MCF 10A (cell line): ENCODE results near the gene TFAP2E. TPM values are rescaled to one million over a fixed set of nuclear protein-coding genes. Genes with fewer than 3 reads are reported as not detected.

Experiments used
- BruUV-seq: library from RNA; stranded (reverse); fragments of 400-500 nt; replicated peaks from 2 replicates; lab custom pipeline; 2021; lab: Mats Ljungman, UMichigan
- CTCF ChIA-PET: fragments of 300-600 bp; sonication (Branson Sonifier 250); formaldehyde crosslinking; extraction: SDS; loops from one replicate; lab custom pipeline; 2021; ENCODE audit warnings: antibody characterized with exemption, inconsistent platforms; lab: Yijun Ruan, JAX
- POLR2A ChIA-PET: fragments of 300-600, 350-650 bp; sonication (Branson Sonifier 250); formaldehyde crosslinking; extraction: SDS; loops from one replicate; lab custom pipeline; 2020; ENCODE audit warnings: antibody characterized with exemption, inconsistent platforms; lab: Yijun Ruan, JAX
- DNase-seq: peaks from one replicate; pipeline ENCODE4 v3.0.0-alpha.2; 2018; ENCODE audit not compliant: unreplicated experiment
- H3K27ac Mint-ChIP-seq: one replicate; pipeline ENCODE4 v1.8.0; 2022; ENCODE audit warnings: mild to moderate bottlenecking, low read depth, mixed read lengths; ENCODE audit not compliant: unreplicated experiment
- H3K27me3 Mint-ChIP-seq: one replicate; pipeline ENCODE4 v1.8.0; 2022; ENCODE audit warnings: mixed read lengths; ENCODE audit not compliant: insufficient read depth, unreplicated experiment
- H3K36me3 Mint-ChIP-seq: one replicate; pipeline ENCODE4 v1.8.0; 2022; ENCODE audit warnings: mild to moderate bottlenecking, moderate library complexity, mixed read lengths; ENCODE audit not compliant: insufficient read depth, unreplicated experiment
- H3K4me1 Mint-ChIP-seq: one replicate; pipeline ENCODE4 v1.8.0; 2022; ENCODE audit warnings: mixed read lengths; ENCODE audit not compliant: insufficient read depth, unreplicated experiment
- H3K4me3 Mint-ChIP-seq: one replicate; pipeline ENCODE4 v1.8.0; 2022; ENCODE audit warnings: mild to moderate bottlenecking, moderate library complexity, mixed read lengths; ENCODE audit not compliant: unreplicated experiment
- H3K9me3 Mint-ChIP-seq: one replicate; pipeline ENCODE4 v1.8.0; 2022; ENCODE audit warnings: mixed read lengths; ENCODE audit not compliant: unreplicated experiment
- intact Hi-C: fragments of 100-400 bp; cut with micrococcal nuclease; formaldehyde crosslinking; loops from 2 replicates; pipeline ENCODE4 v1.14.1; 2022
- total RNA-seq: library from RNA; stranded (reverse); gene quantifications from 2 replicates; pipeline ENCODE4 v1.2.3, GENCODE V29; 2022
- TF ChIP-seq, protein P1 (sequence below): fragments of 200-600 bp; IDR thresholded peaks from one replicate; pipeline ENCODE4 v1.8.0; 2022; ENCODE audit warnings: antibody characterized with exemption, mild to moderate bottlenecking; ENCODE audit not compliant: unreplicated experiment

Gene TFAP2E
- total RNA-seq, 1 experiment from 2014 or later = 0.30 TPM

DNA sequence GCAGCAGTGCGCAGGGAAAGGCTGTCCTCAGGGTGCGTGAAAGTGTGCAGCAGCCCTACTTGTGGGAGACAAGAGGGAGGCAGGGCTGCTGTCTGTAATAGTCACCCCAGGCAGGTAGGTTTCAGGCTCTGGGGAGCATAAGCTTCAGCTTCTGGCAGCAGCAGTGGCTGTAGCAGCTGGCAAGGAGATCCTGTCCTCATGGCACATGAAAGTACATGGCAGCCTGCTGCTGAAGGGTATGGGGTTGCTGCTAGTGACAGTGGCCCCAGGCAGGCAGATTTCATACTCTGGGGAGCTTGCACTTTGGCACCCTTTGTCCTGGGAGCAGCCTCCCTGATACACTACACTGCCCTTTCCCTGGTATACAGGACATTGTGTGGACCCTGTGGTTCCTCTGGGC, 42.2 kb upstream of the TFAP2E start:
- Mint-ChIP-seq H3K4me3 (no peak overlapping the region), H3K9me3 (peaks cover 15% of the 10 kb centered on the region), H3K4me1 (no peaks in the 10 kb centered on the region), H3K27ac (no peak overlapping the region), H3K27me3 (no peaks in the 10 kb centered on the region), H3K36me3 (peaks cover 24% of the 10 kb centered on the region)
- no peak for DNase-seq
- POLR2A ChIA-PET = no interaction called here
- BruUV-seq = no TSS peak
- TF ChIP-seq, protein P1, sequence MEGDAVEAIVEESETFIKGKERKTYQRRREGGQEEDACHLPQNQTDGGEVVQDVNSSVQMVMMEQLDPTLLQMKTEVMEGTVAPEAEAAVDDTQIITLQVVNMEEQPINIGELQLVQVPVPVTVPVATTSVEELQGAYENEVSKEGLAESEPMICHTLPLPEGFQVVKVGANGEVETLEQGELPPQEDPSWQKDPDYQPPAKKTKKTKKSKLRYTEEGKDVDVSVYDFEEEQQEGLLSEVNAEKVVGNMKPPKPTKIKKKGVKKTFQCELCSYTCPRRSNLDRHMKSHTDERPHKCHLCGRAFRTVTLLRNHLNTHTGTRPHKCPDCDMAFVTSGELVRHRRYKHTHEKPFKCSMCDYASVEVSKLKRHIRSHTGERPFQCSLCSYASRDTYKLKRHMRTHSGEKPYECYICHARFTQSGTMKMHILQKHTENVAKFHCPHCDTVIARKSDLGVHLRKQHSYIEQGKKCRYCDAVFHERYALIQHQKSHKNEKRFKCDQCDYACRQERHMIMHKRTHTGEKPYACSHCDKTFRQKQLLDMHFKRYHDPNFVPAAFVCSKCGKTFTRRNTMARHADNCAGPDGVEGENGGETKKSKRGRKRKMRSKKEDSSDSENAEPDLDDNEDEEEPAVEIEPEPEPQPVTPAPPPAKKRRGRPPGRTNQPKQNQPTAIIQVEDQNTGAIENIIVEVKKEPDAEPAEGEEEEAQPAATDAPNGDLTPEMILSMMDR = no peak
- CTCF ChIA-PET = no interaction called here
- intact Hi-C loops = no loop called here

DNA sequence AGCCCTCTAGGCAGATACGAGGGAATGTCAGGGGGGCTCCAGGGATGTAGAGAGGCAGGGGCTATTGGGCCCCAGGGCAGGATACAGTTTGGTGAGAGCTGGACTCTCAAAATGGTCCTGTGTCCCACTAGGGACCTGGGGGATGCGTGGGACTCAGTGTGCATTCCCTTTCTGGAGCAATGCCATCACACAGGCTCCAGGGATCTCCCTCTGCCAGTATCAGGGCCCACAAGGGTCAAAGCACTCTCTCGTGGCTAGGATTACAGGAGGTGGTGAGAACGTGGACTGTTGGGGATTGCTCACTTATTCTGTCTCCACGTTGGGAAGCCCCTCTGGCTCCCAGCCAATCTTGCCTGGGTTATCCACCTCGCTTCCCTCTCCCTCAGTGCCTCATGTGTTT, 41.7 kb upstream of the TFAP2E start:
- intact Hi-C loops = no loop called here
- no peaks in the 10 kb centered on the region for H3K27me3 Mint-ChIP-seq
- no peak overlapping the region for H3K4me3 Mint-ChIP-seq
- CTCF ChIA-PET = no interaction called here
- DNase-seq = no peak
- BruUV-seq = no TSS peak
- POLR2A ChIA-PET = no interaction called here
- H3K36me3 Mint-ChIP-seq = peaks cover 24% of the 10 kb centered on the region
- H3K9me3 Mint-ChIP-seq = peaks cover 15% of the 10 kb centered on the region
- no peak overlapping the region for H3K27ac Mint-ChIP-seq
- TF ChIP-seq, protein P1 = no peak
- H3K4me1 Mint-ChIP-seq = no peaks in the 10 kb centered on the region

DNA sequence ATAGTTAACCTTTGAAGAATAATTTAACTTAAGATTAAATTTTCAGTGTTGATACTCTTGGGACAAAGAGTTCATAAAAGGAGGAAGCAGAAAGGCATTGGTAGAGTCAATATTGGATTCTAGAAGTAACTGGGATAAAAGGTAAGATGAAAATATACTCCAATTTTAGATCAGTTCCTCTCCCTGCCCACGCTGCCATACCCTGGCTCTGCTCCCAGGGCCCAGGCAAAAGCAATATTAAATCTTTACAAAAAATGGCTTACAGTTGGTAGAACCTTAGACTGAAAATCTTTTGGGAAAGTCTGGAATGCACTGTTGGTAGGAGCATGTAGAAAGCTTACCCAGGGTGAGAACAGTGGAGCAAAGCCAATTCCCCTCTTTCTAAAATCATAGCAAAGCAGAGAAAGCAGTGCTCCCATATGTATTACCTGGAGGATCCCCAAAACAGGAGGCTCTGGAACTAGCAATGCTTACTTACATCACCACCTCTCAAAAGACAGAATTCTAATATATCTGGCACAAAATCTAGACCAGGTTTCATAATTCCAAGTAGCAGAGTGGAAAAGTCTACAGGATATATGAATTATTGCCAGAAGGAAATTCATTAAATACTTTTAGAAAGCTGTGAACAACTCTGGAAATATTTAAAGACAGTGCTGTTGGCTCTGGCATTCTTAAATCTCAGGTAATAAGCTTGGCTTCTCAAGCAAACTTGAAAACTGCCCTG, 40.5 kb upstream of the TFAP2E start:
- DNase-seq = no peak
- Mint-ChIP-seq H3K27ac (no peak overlapping the region), H3K36me3 (peaks cover 30% of the 10 kb centered on the region), H3K9me3 (peaks cover 9% of the 10 kb centered on the region), H3K4me1 (peaks cover 6% of the 10 kb centered on the region), H3K4me3 (no peak overlapping the region), H3K27me3 (no peaks in the 10 kb centered on the region)
- TF ChIP-seq, protein P1 = no peak
- ChIA-PET CTCF (interaction anchor here (0.6 to 1.2 kb wide), 4 partner anchors 20 to 195 kb away, joined by 3 to 8 read pairs (median 4); no protein-coding TSS in a partner anchor), POLR2A (interaction anchor here (0.8 kb wide), 1 partner anchor 9 kb away, joined by 3 read pairs; no protein-coding TSS in a partner anchor)
- intact Hi-C loops = no loop called here
- no TSS peak for BruUV-seq

DNA sequence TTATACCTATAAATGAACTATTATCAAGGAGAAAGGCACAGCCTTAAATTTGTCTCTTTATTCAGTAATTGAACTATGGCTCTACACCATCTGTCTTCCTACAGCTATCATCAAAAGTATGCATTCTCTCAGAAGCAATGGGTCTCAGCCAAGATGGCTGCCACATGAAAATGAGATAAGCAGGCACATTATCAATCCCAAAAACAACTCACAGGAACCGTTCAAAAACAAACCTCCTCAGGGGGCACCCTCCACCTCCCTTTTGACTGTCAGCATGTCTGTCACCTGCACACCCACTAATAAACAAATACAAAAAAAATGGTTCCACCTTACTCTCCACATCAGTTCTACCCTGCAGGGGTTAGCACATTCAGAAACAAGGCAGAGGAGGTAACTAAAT, 39.5 kb upstream of the TFAP2E start:
- Mint-ChIP-seq H3K4me3 (no peak overlapping the region), H3K9me3 (peaks cover 5% of the 10 kb centered on the region), H3K27me3 (no peaks in the 10 kb centered on the region), H3K27ac (no peak overlapping the region), H3K36me3 (peaks cover 36% of the 10 kb centered on the region), H3K4me1 (peaks cover 6% of the 10 kb centered on the region)
- BruUV-seq = no TSS peak
- POLR2A ChIA-PET = no interaction called here
- DNase-seq = no peak
- intact Hi-C loops = no loop called here
- TF ChIP-seq, protein P1 = no peak
- CTCF ChIA-PET = interaction anchor here (0.6 kb wide), 1 partner anchor 21 kb away, joined by 3 read pairs; no protein-coding TSS in a partner anchor
